LHCN-M2 (cell line): ENCODE data around the gene ERAS. TPM values are rescaled to one million over a fixed set of nuclear protein-coding genes. Genes with fewer than 3 reads are reported as not detected.
"Not testable (repeated sequence)": the region's sequence is repeated elsewhere in the genome, so short reads cannot be mapped to it uniquely, and the experiment has no call there.

ENCODE experiments used
- DNase-seq: peaks from one replicate; pipeline ENCODE4 v3.0.0-alpha.2; 2012; ENCODE audit warnings: low read depth
- total RNA-seq: library from RNA; depleted of rRNA; stranded (reverse); fragments of >200 nt; gene quantifications from 2 replicates; pipeline ENCODE4 v1.2.3, GENCODE V29; 2014; rRNA removed

The ERAS gene
- total RNA-seq, 1 experiment from 2014 or later: not detected

DNA sequence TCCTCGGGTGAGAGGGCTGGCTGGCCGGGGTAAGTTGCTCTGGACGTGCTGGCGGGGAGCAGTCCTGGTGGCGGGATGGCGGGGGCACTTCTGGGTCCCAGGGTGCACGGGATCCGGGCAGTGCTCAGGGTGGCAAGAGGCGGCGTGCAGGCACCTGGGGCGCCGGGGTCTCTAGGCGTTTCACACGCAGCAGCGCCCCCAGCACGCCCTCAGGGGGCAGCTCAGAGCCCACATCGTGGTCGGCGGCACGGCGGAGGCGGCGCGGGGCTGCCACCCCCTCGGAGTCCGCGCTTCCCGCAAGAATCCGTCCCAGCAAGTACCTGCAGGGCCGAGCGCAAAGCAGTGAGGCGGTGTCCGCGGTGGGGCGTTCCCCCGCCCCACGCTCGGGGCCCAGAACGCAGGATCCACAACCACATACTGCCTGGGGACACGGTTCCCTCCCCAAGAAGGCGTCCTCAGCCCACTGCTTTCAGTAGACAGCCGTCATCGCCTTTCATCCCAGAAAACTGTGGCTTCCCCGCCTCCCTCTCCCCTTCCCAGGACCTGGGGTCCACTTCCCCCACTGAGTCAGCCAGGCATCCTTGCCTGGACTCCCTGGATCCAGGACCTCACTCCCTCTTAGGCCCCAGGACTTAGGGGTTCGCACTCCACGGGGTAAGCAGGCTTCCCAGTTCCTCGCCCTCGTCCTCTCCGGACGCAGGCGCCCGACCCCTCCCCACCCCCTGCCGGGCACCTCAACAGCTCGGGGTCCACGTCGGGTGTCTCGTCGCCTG is 5.0 kb downstream of the ERAS start:
- DNase-seq: no peak

DNA sequence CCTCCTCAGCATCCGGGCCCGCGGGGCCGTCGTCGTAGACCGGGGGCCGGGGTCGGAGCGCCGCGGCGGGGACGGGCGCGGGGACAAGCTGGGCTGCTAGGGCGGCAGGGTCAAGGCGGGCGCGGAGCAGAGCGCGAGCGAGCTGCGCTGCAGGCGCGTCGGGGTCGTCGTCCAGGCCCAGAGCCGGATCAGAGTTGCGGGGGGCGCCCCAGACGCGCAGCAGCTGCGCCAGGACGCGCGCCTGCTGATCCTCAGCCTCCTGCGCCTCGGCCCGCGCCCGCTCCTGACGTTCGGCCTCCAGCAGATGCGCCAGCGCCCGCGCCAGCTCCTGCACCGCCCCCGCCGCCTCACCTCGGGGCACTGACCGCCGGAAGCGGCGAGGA is 5.6 kb downstream of the ERAS start:
- no peak for DNase-seq

GRCh38 chrX:48833542-48834138 is 7.3 kb downstream of the ERAS start:
- DNase-seq: no peak

- no peak for DNase-seq
Observed at GRCh38 chrX:48834383-48834709, 8.0 kb downstream of the ERAS start.

DNA sequence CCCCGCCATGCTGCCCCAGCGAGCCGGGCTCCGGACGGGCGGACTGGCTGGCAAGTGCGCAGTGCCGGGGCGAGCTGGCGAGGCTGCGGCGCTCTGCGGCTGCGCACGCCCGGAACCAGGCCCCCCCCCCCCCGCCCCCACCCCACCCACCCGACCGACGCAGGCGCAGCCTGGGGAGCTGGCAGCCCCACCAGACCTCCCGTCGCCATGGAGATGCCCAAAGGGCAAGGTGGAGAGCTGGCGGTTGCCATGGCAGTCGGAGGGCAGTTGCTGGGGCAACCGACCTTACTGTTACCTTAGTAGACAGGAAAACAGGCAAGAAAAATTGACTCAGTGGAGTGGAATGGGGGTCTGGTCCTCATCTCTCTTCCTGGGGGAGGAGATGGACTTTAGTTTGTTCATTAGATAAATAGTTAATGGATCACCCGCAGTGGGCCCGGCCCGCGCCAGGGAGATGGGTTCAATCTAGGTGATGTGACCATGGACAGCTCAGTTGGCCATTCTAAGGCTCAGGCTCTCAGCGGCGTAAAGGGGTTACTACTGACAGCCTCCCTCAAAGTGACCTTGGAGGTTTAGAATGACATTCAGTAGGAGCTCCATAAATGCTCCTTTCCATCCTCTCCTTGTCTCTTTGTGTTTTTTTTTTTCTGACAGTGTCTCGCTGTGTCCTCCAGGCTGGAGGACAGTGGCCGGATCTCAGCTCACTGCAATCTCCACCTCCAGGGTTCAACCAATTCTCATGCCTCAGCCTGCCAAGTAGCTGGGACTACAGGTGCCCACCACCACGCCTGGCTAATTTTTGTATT is 9.4 kb downstream of the ERAS start, which contains the start of gene PCSK1N:
PCSK1N (minus strand) TSS at position 87 of the 806 bp plus-strand sequence; CDS start at position 9, 78 bp downstream.
- no peak for DNase-seq

DNA sequence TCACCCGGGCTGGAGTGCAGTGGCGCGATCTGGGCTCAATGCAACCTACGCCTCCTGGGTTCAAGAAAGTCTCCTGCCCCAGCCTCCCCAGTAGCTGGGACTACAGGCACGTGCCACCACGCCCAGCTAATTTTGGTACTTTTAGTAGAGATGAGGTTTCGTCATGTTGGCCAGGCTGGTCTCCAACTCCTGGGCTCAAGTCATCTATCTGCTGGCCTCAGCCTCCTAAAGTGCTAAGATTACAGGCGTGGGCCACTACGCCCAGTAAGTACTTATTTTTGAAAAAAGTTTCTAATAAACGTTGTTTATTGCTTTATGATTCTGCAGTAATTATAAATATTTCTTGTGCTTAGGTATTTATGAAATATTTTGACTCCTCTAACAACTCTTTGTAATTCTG is 13.4 kb downstream of the ERAS start:
- DNase-seq: no peak

DNA sequence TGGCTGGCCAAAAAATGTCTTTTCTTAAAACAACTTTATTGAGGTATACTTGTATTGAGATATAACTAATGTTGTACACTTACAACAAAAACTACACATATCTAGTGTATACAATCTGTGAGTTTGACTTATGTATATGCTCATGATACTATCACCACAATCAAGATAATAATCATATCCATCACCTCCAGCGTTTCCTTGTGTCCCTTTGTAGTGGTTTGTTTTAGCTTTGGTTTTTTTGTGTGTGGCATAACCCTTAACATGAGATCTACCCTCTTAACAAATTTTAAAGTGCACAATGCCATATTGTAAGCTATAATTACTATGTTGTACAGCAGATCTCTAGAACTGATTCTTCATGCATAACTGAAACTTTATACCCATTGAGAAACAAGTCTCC is 22.5 kb downstream of the ERAS start:
- DNase-seq: no peak

- DNase-seq: no peak
Observed at GRCh38 chrX:48852857-48853256, 26.5 kb downstream of the ERAS start.

DNA sequence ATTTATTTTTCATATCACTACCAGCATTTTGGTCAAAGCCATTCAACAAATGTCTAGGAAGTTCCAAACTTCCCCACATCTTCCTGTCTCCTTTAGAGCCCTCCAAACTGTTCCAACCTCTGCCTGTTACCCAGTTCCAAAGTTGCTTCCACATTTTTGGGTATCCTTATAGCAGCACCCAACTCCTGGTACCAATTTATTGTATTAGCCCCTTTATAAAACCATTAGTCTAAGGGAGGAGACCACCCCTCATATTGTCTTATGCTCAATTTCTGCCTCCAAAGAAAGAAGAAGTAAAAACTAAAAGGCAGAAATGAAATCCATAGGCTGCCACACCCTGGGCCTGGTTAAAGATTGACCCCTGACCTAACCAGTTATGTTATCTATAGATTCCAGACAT is 27.2 kb downstream of the ERAS start:
- not testable (repeated sequence) for DNase-seq

DNA sequence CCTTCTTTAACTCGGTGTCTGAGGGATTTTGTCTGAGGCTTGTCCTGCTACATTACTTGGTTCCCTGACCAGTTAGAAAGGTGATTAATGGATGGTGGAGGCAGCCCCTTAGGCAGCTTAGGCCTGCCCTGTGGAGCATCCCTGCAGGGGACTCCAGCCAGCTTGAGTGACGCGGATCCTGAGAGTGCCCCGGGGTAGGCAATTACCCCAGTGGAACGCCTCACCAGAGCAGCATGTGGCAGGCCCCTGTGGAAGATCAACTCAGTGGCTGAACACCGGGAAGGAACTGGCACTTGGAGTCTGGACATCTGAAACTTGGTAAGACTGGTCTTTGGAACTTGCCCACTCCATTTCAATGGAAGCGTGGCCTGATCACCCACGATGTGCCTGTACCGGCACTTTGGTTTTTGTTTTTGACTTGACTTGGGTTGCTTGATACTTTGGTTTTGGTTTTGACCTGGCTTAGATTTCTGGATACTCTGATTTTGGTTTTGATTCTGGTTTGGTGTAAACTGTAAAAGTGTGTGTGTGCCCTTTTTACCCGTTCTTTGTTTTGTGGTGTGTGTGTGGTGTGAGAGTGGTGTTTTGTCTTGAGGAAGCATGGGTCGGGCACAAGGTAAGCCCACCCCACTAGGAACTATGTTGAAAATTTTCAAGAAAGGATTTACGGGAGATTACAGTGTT is 27.9 kb downstream of the ERAS start:
- not testable (repeated sequence) for DNase-seq

- DNase-seq: no peak
Observed at GRCh38 chrX:48854898-48855297, 28.6 kb downstream of the ERAS start.

GRCh38 chrX:48864210-48864609 is 37.9 kb downstream of the ERAS start:
- peak; percentile 49 for DNase-seq

DNA sequence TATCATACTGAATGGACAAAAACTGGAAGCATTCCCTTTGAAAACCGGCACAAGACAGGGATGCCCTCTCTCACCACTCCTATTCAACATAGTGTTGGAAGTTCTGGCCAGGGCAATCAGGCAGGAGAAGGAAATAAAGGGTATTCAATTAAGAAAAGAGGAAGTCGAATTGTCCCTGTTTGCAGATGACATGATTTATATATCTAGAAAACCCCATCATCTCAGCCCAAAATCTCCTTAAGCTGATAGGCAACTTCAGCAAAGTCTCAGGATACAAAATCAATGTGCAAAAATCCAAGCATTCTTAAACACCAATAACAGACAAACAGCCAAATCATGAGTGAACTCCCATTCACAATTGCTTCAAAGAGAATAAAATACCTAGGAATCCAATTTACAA is 45.7 kb downstream of the ERAS start:
- not testable (repeated sequence) for DNase-seq

- not testable (repeated sequence) for DNase-seq
Observed at GRCh38 chrX:48876944-48877343, 50.6 kb downstream of the ERAS start.

Other genes starting within 250 kb of the ERAS start
- 131 and 133 TPM in 2 replicates for gene WDR13, start 229.0 kb upstream of the ERAS start, total RNA-seq
- not detected in 2 replicates for gene WAS, start 142.7 kb upstream of the ERAS start, total RNA-seq
- 13.0 and 14.8 TPM in 2 replicates for gene SUV39H1, start 129.8 kb upstream of the ERAS start, total RNA-seq
- gene GLOD5, start 64.8 kb upstream of the ERAS start, total RNA-seq: not detected in 2 replicates
- gene GATA1, start 39.9 kb upstream of the ERAS start, total RNA-seq: not detected in 2 replicates
- gene HDAC6, start 24.4 kb upstream of the ERAS start, total RNA-seq: 49.1 and 71.2 TPM in 2 replicates
- 1.8 and 3.2 TPM in 2 replicates for gene PCSK1N, start 9.1 kb downstream of the ERAS start, total RNA-seq
- 36.6 and 41.2 TPM in 2 replicates for gene TIMM17B, start 71.3 kb downstream of the ERAS start, total RNA-seq
- gene PQBP1, start 71.4 kb downstream of the ERAS start, total RNA-seq: 43.9 and 53.2 TPM in 2 replicates
- gene SLC35A2, start 85.1 kb downstream of the ERAS start, total RNA-seq: 25.4 and 30.4 TPM in 2 replicates
- gene PIM2, start 92.5 kb downstream of the ERAS start, total RNA-seq: 8.8 and 10.7 TPM in 2 replicates
- gene OTUD5, start 131.1 kb downstream of the ERAS start, total RNA-seq: 27.8 and 40.2 TPM in 2 replicates
- 0.32 and 0.69 TPM in 2 replicates for gene KCND1, start 145.3 kb downstream of the ERAS start, total RNA-seq
- 22.3 and 25.5 TPM in 2 replicates for gene GRIPAP1, start 175.8 kb downstream of the ERAS start, total RNA-seq
- 58.9 and 61.5 TPM in 2 replicates for gene TFE3, start 216.8 kb downstream of the ERAS start, total RNA-seq
- not detected in 2 replicates for gene CCDC120, start 232.5 kb downstream of the ERAS start, total RNA-seq
- gene PRAF2, start 247.5 kb downstream of the ERAS start, total RNA-seq: 17.5 and 18.5 TPM in 2 replicates